ENCODE measurements around the gene PEX10. TPM values are rescaled to one million over a fixed set of nuclear protein-coding genes. Genes with fewer than 3 reads are reported as not detected.
"Not testable (repeated sequence)": the region's sequence is repeated elsewhere in the genome, so short reads cannot be mapped to it uniquely, and the experiment has no call there.

Gene PEX10
- total RNA-seq: 10 to 100 TPM; 18.1 to 26.5 TPM

DNA sequence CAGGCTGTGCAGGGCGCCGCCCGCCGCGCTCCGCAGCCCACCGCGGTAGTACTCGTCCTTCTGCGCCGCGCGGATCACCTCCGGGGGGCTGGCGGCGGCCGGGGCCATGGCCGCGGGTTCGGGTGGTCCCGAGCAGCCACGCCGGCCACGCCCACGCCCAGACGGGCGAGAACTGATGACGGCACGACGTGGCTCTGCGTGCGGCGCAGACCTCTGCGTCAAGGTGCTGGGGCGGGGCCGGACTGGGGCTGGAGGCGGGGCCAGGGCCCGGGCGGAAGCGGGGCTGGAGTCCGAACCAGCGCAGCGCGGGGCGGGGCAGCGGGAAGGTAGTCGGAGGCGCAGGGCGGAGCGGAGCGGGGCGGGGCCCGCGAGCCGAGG, at the start of gene PEX10:
Gene PEX10 (minus strand): TSS at position 170 of the 378 bp plus-strand sequence. CDS start 62 bp downstream, at position 108.
- Histone ChIP-seq H3K4me3 (peak within 1 kb of the TSS; percentile 73 to 77), H3K27me3 (peaks cover 0 to 6% of the 10 kb centered on the region in 2 donors), H3K9me3 (no peaks in the 10 kb centered on the region), H3K27ac (peak within 1 kb of the TSS; percentile 50 to 86 (median 76)), H3K4me1 (peaks cover 36% of the 10 kb centered on the region), H3K36me3 (replicated peaks in 1 of 2; ENCODE audit: insufficient read depth in 1 of 2, low read depth in 2 of 2) (no peaks in the 10 kb centered on the region)
- intact Hi-C loops (cut with DNase I): no loop called here
- peak; percentile 96 for ATAC-seq
- 2% methylated on average over 36 of the region's 55 CpGs; no CpG with 5 or more reads in 1 of the 2 donors for WGBS, 2 donors
- TF ChIP-seq, protein P1, sequence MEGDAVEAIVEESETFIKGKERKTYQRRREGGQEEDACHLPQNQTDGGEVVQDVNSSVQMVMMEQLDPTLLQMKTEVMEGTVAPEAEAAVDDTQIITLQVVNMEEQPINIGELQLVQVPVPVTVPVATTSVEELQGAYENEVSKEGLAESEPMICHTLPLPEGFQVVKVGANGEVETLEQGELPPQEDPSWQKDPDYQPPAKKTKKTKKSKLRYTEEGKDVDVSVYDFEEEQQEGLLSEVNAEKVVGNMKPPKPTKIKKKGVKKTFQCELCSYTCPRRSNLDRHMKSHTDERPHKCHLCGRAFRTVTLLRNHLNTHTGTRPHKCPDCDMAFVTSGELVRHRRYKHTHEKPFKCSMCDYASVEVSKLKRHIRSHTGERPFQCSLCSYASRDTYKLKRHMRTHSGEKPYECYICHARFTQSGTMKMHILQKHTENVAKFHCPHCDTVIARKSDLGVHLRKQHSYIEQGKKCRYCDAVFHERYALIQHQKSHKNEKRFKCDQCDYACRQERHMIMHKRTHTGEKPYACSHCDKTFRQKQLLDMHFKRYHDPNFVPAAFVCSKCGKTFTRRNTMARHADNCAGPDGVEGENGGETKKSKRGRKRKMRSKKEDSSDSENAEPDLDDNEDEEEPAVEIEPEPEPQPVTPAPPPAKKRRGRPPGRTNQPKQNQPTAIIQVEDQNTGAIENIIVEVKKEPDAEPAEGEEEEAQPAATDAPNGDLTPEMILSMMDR (IDR thresholded peaks at IDR 0.05): no peak
- TF ChIP-seq POLR2A (IDR thresholded peaks at IDR 0.05): peak; percentile 24 to 58 (median 47)
- peak; percentile 98 to 99 (median 98) for DNase-seq

DNA sequence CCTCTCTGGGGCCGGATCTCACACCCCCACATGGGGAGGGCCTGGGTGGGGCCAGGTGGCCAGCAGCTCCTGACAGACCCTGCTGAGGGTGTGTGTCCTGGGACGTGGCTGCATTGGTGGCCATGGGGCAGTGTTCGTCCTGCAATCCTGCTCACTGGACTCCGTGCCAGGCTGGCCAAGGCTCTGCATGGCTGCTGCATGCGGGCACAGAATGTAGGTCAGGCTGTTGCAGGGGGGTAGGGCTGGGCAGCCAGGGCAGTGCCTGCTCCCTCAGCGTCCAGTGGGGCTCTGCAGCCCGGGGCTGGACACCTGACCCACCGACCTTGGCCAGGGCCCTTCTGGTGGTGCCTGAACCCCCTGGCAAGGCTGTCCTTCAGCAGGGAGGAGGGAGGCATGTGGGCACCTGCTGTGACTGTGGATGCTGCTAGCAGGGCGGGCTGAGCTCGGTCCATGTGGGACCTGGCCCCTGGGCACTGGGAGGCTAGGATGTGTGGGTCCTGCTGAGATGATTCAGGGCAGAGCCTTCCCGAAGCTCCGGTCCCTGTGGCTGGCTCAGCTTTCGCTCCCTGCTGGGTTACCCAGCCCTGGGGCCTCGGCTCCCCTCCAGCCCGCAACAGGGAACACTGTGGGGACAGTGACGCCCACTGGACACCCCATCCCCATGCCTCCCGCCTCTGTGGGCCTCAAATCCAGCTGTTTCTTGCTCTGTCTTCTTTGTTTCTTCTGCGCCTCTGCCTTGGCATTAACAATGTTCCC, 48.8 kb upstream of the PEX10 start:
- no peak for TF ChIP-seq POLR2A (IDR thresholded peaks at IDR 0.05)
- TF ChIP-seq, protein P1 (IDR thresholded peaks at IDR 0.05): no peak
- H3K27me3 ChIP-seq: no peaks in the 10 kb centered on the region
- H3K4me3 ChIP-seq: no peak overlapping the region
- no peaks in the 10 kb centered on the region for H3K9me3 ChIP-seq
- 62 to 68% methylated on average over 7 to 18 of the region's 18 CpGs for WGBS, 2 donors
- H3K36me3 ChIP-seq (replicated peaks in 1 of 2; ENCODE audit: insufficient read depth in 1 of 2, low read depth in 2 of 2): no peaks in the 10 kb centered on the region
- intact Hi-C loops (cut with DNase I): no loop called here
- no peak for DNase-seq
- no peaks in the 10 kb centered on the region for H3K4me1 ChIP-seq
- no peak for ATAC-seq
- H3K27ac ChIP-seq: no peak overlapping the region

DNA sequence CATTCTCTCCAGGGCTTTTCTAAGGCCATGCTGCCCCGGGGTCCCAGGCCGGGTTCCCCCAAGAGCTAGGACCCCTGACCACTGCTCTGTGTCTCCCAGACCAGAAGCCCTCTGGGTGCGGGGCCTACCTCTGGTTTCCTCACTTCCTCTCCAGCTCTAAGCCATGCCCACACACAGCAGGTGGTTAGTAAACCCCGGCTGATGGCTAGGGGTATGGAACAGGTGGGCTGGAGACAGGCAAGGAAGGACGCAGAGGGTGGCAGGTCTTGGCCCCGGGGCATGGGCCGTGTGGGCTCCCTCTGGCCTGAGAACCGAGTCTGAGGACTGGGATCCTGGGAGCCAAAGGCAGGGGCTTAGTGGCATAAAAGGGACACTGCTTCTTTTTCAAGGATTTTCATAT, 47.8 kb upstream of the PEX10 start:
- WGBS, 2 donors: 57 to 65% methylated on average over 5 to 8 of the region's 8 CpGs
- DNase-seq (no peak), ATAC-seq (no peak)
- no peak overlapping the region for H3K27ac ChIP-seq
- no peaks in the 10 kb centered on the region for H3K27me3 ChIP-seq
- no peaks in the 10 kb centered on the region for H3K9me3 ChIP-seq
- intact Hi-C loops (cut with DNase I): no loop called here
- H3K4me1 ChIP-seq: no peaks in the 10 kb centered on the region
- no peaks in the 10 kb centered on the region for H3K36me3 ChIP-seq (replicated peaks in 1 of 2; ENCODE audit: insufficient read depth in 1 of 2, low read depth in 2 of 2)
- TF ChIP-seq, protein P1 (IDR thresholded peaks at IDR 0.05): no peak
- TF ChIP-seq POLR2A (IDR thresholded peaks at IDR 0.05): no peak
- H3K4me3 ChIP-seq: no peak overlapping the region

DNA sequence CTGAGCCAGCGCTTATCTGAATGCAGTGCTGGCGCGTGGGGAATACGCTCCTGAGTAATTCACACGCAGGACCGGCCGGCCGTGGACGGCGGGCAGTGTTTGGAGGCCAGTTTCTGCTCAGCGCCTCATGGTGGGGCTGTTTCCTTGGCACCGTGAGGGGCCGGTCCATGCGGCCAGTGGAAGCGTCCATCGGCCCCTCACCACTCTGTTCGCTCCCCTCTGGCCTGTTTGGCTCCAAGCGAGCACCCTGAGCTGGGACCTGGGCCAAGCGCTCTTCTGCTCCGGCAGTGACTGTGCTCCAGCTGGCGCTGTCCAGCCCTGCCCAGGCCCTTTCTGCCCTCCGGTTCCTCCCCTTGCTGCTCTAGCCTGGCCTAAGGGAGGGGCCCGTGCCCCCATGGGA, 47.4 kb upstream of the PEX10 start:
- Histone ChIP-seq H3K27me3 (no peaks in the 10 kb centered on the region), H3K27ac (no peak overlapping the region), H3K4me1 (no peaks in the 10 kb centered on the region), H3K36me3 (replicated peaks in 1 of 2; ENCODE audit: insufficient read depth in 1 of 2, low read depth in 2 of 2) (no peaks in the 10 kb centered on the region), H3K9me3 (no peaks in the 10 kb centered on the region), H3K4me3 (no peak overlapping the region)
- TF ChIP-seq, protein P1 (IDR thresholded peaks at IDR 0.05): no peak
- no peak for TF ChIP-seq POLR2A (IDR thresholded peaks at IDR 0.05)
- ATAC-seq (no peak), DNase-seq (peak in 3 of 4 donors; percentile 22 to 35 (median 26))
- intact Hi-C loops (cut with DNase I): no loop called here
- WGBS, 2 donors: 24 to 38% methylated on average over 12 to 23 of the region's 23 CpGs

DNA sequence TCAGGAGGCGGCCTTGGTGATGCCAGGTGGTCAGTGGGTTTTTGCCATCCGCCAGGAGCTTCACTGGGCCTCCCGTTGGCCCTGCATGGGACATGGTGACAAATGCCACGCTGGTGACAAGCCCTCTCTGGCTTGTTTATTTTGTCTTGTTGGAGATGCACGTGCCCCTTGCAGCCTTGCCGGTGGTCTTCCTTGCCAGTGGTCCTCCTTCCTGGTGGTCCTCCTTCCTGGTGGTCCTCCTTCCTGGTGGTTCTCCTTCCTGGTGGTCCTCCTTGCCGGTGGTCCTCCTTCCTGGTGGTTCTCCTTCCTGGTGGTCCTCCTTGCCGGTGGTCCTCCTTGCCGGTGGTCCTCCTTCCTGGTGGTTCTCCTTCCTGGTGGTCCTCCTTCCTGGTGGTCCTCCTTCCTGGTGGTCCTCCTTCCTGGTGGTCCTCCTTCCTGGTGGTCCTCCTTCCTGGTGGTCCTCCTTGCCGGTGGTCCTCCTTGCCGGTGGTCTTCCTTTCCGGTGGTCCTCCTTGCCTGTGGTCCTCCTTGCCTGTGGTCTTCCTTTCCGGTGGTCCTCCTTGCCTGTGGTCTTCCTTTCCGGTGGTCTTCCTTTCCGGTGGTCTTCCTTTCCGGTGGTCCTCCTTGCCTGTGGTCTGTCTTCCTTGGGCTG, 46.9 kb upstream of the PEX10 start:
- H3K27me3 ChIP-seq, ATAC-seq: not testable (repeated sequence)

More for the DNA sequence above, 46.9 kb upstream of the PEX10 start:
- H3K9me3 ChIP-seq; H3K4me1 ChIP-seq; intact Hi-C loops (cut with DNase I); H3K27ac ChIP-seq; DNase-seq; H3K4me3 ChIP-seq; H3K36me3 ChIP-seq (replicated peaks in 1 of 2; ENCODE audit: insufficient read depth in 1 of 2, low read depth in 2 of 2): not testable (repeated sequence)
- WGBS, 2 donors: 67 to 68% methylated on average over 10 to 13 of the region's 16 CpGs
